PC-9 (cell line): ENCODE results near the gene TSPAN12.

Experiments
- EZH2 ChIP-seq: fragments of 200-600 bp; sonication (generic); IDR thresholded peaks from 2 replicates; pipeline ENCODE4 v1.8.0; 2017; ENCODE audit warnings: antibody characterized with exemption, low read depth
- TF ChIP-seq, protein P1 (sequence below): fragments of 200-600 bp; sonication (generic); conservative IDR thresholded peaks from 2 replicates; pipeline ENCODE4 v1.6.1; 2017; ENCODE audit warnings: mixed run types, antibody characterized with exemption, mild to moderate bottlenecking, moderate library complexity

DNA sequence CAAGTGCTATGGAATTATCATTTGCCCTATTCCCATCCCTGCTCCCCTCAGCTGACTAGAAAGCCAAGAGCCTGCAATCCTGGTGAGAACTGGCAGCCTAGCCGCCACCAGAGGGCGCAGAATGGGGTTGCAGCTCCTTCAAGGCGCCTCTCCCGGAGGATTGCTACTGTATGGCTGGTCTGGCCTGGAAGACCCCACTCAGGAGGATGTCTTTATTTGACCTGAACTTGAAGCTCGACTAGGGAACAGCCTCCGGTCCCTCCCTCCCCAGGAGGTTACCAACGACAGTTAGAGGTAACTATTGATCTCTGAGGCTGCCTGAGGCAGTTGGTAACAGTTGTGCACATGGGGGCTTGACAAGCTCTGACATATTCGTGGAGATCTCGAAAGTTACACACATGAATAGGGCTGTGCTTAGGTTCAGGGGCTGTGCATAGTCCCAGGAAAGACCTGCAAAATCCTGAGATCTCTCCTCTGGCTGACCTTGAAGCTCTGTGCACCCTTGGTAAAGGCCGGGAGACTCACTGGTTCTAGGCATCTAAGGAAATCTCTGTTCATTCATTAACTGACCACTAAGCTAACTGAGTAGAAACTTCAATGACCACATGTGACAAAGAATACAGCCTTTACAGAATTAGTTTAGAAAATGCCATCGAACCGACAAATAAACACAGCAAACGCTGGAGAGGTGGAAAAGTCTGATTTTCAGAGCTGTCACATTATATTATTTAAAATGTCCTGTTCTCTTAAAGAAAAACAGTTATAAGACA, 65.7 kb downstream of the TSPAN12 start:
- TF ChIP-seq, protein P1, sequence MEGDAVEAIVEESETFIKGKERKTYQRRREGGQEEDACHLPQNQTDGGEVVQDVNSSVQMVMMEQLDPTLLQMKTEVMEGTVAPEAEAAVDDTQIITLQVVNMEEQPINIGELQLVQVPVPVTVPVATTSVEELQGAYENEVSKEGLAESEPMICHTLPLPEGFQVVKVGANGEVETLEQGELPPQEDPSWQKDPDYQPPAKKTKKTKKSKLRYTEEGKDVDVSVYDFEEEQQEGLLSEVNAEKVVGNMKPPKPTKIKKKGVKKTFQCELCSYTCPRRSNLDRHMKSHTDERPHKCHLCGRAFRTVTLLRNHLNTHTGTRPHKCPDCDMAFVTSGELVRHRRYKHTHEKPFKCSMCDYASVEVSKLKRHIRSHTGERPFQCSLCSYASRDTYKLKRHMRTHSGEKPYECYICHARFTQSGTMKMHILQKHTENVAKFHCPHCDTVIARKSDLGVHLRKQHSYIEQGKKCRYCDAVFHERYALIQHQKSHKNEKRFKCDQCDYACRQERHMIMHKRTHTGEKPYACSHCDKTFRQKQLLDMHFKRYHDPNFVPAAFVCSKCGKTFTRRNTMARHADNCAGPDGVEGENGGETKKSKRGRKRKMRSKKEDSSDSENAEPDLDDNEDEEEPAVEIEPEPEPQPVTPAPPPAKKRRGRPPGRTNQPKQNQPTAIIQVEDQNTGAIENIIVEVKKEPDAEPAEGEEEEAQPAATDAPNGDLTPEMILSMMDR, result peak; percentile 85
- TF ChIP-seq EZH2, result no peak
